HepG2 (cell line): ENCODE measurements around the gene IGIP. TPM values are rescaled to one million over a fixed set of nuclear protein-coding genes. Genes with fewer than 3 reads are reported as not detected.

Experiments
- ARID2 ChIP-seq: sonication (generic); formaldehyde crosslinking; IDR thresholded peaks from 2 replicates; pipeline ENCODE4 v1.8.1; 2022; ENCODE audit warnings: mild to moderate bottlenecking, missing genetic modification reagents, borderline replicate concordance
- BCL3 ChIP-seq: sonication (generic); formaldehyde crosslinking; IDR thresholded peaks from 2 replicates; pipeline ENCODE4 v1.5.1; 2020; ENCODE audit warnings: mild to moderate bottlenecking, missing genetic modification reagents, moderate library complexity
- CHCHD3 ChIP-seq: sonication (generic); formaldehyde crosslinking; IDR thresholded peaks from 2 replicates; pipeline ENCODE4 v1.8.0; 2022; ENCODE audit warnings: mild to moderate bottlenecking, missing genetic modification reagents, moderate library complexity
- FOXP1 ChIP-seq, 2 experiments: fragments of 450-650 bp in 1 of 2; IDR thresholded peaks; 2 replicates each; pipeline ENCODE4 v1.6.1; 2017 to 2018; ENCODE audit warnings: antibody characterized with exemption in 1 of 2
- HOXA3 ChIP-seq: sonication (generic); formaldehyde crosslinking; IDR thresholded peaks from 2 replicates; pipeline ENCODE4 v1.5.0; 2020; ENCODE audit warnings: missing genetic modification reagents
- KDM2A ChIP-seq: sonication (generic); formaldehyde crosslinking; IDR thresholded peaks from 2 replicates; pipeline ENCODE4 v1.4.0; 2020; ENCODE audit warnings: low read depth, missing genetic modification reagents, borderline replicate concordance
- KLF16 ChIP-seq, 2 experiments: sonication (generic) in 1 of 2; formaldehyde crosslinking in 1 of 2; IDR thresholded peaks; 2 replicates each; pipeline versions ENCODE4 v1.6.1 to v1.8.0; 2016 to 2023; ENCODE audit warnings: missing genetic modification reagents in 2 of 2, missing compliant biosample characterization in 1 of 2
- REL ChIP-seq: sonication (generic); formaldehyde crosslinking; conservative IDR thresholded peaks from 2 replicates; pipeline ENCODE4 v1.8.0; 2022; ENCODE audit warnings: mild to moderate bottlenecking, missing genetic modification reagents, moderate library complexity
- SMC3 ChIP-seq: IDR thresholded peaks from 2 replicates; pipeline ENCODE4 v1.6.1; 2011; ENCODE audit warnings: low read length, improper control_type of control experiment
- TARDBP ChIP-seq: sonication (generic); formaldehyde crosslinking; IDR thresholded peaks from 2 replicates; pipeline ENCODE4 v1.8.0; 2022; ENCODE audit warnings: mild to moderate bottlenecking, missing genetic modification reagents
- ZNF10 ChIP-seq: sonication (generic); formaldehyde crosslinking; IDR thresholded peaks from 2 replicates; pipeline ENCODE4 v1.4.0; 2020; ENCODE audit warnings: mild to moderate bottlenecking, low read depth, missing genetic modification reagents, borderline replicate concordance
- ZNF564 ChIP-seq: sonication (generic); formaldehyde crosslinking; IDR thresholded peaks from 2 replicates; pipeline ENCODE4 v1.8.1; 2023; ENCODE audit warnings: mild to moderate bottlenecking, missing genetic modification reagents
- ZNF614 ChIP-seq: IDR thresholded peaks from 2 replicates; pipeline ENCODE4 v1.6.1; 2018; ENCODE audit warnings: missing biosample characterization, missing genetic modification reagents, inconsistent platforms, borderline replicate concordance
- ZNF75D ChIP-seq: sonication (generic); formaldehyde crosslinking; IDR thresholded peaks from 2 replicates; pipeline ENCODE4 v1.8.1; 2023; ENCODE audit warnings: missing genetic modification reagents, mild to moderate bottlenecking, borderline replicate concordance
- ZNF883 ChIP-seq: sonication (generic); formaldehyde crosslinking; IDR thresholded peaks from 2 replicates; pipeline ENCODE4 v1.5.1; 2020; ENCODE audit warnings: mild to moderate bottlenecking, missing genetic modification reagents; ENCODE audit errors: not compliant biosample characterization
- ZSCAN21 ChIP-seq: sonication (generic); formaldehyde crosslinking; IDR thresholded peaks from 2 replicates; pipeline ENCODE4 v1.8.0; 2022; ENCODE audit warnings: mild to moderate bottlenecking, missing genetic modification reagents, moderate library complexity, borderline replicate concordance
- polyA plus RNA-seq, 8 experiments: library from polyadenylated mRNA; depleted of rRNA in 3 of 8; stranded (reverse) in 7 of 8; unstranded in 1 of 8; fragments of >200 nt; fragmentation: Illumina TruSeq in 4 of 8; extraction: Trizol in 4 of 8; gene quantifications; 2 replicates each; pipeline versions ENCODE4 v1.2.1 to v1.2.3, GENCODE V29; 2011 to 2016; ENCODE audit warnings: low read depth in 4 of 8, missing spikeins in 1 of 8, mixed read lengths in 1 of 8; ENCODE audit not compliant: insufficient read depth in 1 of 8
- total RNA-seq, 5 experiments: library from RNA; depleted of rRNA; stranded (reverse); fragments of >200 nt; fragmentation: Illumina TruSeq; extraction: Trizol; gene quantifications; 2 replicates each; pipeline ENCODE4 v1.2.3, GENCODE V29; 2016; ENCODE audit warnings: low read depth in 1 of 5

IGIP gene
- total and polyA plus RNA-seq, 2 of the 13 experiments (the other 11 are each of a cell fraction or from before 2014, with no cell fraction given) = 1.7 to 2.1 TPM

DNA sequence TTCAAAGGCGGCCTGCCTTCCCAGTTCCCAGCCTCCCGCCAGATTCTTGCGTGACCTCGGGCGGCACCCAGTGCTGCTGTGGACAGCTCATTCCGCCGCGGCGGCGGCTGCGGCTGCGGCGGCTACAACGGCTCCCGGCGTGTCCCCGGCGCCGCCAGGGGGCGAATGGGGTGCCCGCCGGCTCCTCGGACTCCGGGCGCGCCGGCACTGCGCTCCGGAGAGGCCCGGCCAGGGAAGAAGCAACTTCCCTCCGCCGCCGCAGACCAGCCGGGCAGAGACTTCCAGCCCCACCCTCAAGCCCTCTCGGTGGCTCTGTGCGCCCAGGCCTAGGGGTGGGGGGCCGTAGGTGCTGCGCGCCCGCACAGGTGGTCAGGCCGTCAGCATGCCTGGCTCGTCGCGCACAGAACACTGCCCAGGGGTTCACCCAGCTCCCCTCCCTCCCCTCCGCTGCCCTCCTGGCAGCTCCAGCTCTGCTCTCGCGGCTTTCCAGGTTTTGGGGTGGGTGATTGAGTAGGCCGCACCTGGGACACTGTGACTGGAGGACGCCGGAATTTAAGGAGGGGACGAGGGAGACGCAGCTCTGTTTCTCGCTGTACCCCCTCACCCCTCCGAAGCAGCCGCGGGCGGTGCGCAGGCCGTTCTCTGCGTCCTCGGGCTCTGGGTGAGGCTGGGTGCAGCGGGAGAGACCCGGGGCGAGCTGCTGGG is 20.2 kb downstream of the IGIP start (continued):
- TF ChIP-seq KLF16 (CRISPR knock-in tag; IDR thresholded peaks at IDR 0.05) = 0 out of 4 replicates have a peak, but pooled peaks of 1 of the 2 experiments have one; percentile 21
- TF ChIP-seq SMC3 = no peak; the same call in 1 of the 2 replicates
- TF ChIP-seq ZNF75D = no peak
- 0 out of 2 replicates have a peak, but pooled peaks have one; percentile 26 for TF ChIP-seq ZNF564 (CRISPR knock-in tag)
- no peak for TF ChIP-seq ARID2 (CRISPR knock-in tag)
- 0 out of 2 replicates have a peak, but pooled peaks have one; percentile 29 for TF ChIP-seq TARDBP (CRISPR knock-in tag)
- no peak for TF ChIP-seq REL
- 0 out of 2 replicates have a peak, but pooled peaks have one; percentile 40 for TF ChIP-seq ZNF614 (CRISPR knock-in tag)
- no peak for TF ChIP-seq ZNF10 (CRISPR knock-in tag)
- peak; percentile 69; the same call in 1 of the 2 replicates for TF ChIP-seq KDM2A (CRISPR knock-in tag)
- peak; percentile 21; the same call in 1 of the 2 replicates for TF ChIP-seq HOXA3 (CRISPR knock-in tag)
- 0 out of 2 replicates have a peak, but pooled peaks have one; percentile 49 for TF ChIP-seq CHCHD3
- 0 out of 2 replicates have a peak, but pooled peaks have one; percentile 28 for TF ChIP-seq ZSCAN21 (CRISPR knock-in tag)
- TF ChIP-seq ZNF883 (CRISPR knock-in tag) = peak; percentile 18
- 0 out of 2 replicates have a peak, but pooled peaks have one; percentile 56 for TF ChIP-seq BCL3 (CRISPR knock-in tag)
- no peak for TF ChIP-seq FOXP1 (IDR thresholded peaks at IDR 0.05)
- no peak for TF ChIP-seq FOXP1 (CRISPR knock-in tag; IDR thresholded peaks at IDR 0.05)
